ENCODE measurements around the gene ZAP70.
"Not testable (repeated sequence)": the region's sequence is repeated elsewhere in the genome, so short reads cannot be mapped to it uniquely, and the experiment has no call there.

Gene ZAP70

DNA sequence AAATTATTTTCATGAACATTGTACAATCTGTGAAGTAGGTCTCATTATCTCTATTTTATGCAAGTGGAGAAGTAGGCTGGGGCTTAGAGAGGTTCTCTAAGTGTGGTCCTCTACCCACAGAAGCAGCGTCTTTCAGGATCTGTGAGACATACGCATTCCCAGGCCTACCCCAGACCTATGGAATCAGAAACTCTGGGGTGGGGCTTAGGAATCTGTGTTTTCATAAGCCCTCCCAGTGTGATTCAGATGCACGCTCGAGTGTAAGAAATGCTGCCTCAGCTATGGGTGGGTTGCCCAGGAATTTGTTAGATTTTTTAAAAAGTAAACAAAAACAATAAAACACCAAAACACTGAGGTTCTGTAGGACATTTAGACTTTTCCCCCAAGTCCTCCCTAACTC is 14.8 kb upstream of the ZAP70 start:
- no peak for DNase-seq (ENCODE audit: low read depth)

- DNase-seq (ENCODE audit: low read depth), result no peak
Observed at GRCh38 chr2:97699765-97700444, 13.5 kb upstream of the ZAP70 start.

- no peak for DNase-seq (ENCODE audit: low read depth)
Observed at GRCh38 chr2:97701186-97701585, 12.2 kb upstream of the ZAP70 start.

GRCh38 chr2:97701851-97702465 is 11.4 kb upstream of the ZAP70 start:
- no peak for DNase-seq (ENCODE audit: low read depth)

GRCh38 chr2:97702731-97703470 is 10.5 kb upstream of the ZAP70 start:
- no peak for DNase-seq (ENCODE audit: low read depth)

DNA sequence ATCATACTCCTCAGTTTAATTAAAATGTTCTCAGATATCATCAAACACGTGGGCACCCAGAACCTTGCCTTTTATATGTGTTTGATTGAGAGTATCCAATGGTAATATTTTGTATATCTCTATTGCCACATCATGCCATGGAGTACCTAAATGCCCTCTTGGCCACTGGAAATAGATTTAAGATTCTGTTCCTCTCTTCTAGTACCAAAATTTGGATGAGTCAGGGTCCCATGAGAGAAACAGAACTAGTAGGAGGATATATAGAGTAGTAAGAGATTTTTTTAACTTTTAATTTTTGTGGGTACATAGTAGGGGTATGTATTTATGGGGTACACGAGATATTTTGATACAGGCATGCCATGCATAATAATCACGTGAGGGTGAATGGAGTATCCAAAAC is 9.6 kb upstream of the ZAP70 start:
- no peak for DNase-seq (ENCODE audit: low read depth)

- DNase-seq (ENCODE audit: low read depth), result no peak
Observed at GRCh38 chr2:97704989-97705388, 8.4 kb upstream of the ZAP70 start.

DNA sequence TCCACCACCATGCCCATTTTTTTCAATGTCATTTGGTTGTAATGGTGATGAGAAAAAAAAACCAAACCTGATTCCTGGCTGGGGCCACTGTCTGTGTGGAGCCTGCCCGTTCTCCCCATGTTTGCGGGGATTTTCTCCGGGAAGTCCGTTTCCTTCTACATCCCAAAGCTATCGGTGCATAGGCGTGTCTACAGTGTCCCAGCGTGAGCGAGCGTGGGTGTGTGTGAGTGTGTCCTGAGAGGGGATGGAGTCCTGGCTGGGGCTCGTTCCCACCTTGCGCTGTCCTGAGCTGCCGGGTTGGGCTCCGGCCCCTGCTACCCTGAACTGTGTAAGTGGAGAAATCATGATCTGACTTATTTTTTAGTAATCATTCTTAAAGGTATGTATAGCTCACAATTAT is 7.3 kb upstream of the ZAP70 start:
- no peak for DNase-seq (ENCODE audit: low read depth)

DNA sequence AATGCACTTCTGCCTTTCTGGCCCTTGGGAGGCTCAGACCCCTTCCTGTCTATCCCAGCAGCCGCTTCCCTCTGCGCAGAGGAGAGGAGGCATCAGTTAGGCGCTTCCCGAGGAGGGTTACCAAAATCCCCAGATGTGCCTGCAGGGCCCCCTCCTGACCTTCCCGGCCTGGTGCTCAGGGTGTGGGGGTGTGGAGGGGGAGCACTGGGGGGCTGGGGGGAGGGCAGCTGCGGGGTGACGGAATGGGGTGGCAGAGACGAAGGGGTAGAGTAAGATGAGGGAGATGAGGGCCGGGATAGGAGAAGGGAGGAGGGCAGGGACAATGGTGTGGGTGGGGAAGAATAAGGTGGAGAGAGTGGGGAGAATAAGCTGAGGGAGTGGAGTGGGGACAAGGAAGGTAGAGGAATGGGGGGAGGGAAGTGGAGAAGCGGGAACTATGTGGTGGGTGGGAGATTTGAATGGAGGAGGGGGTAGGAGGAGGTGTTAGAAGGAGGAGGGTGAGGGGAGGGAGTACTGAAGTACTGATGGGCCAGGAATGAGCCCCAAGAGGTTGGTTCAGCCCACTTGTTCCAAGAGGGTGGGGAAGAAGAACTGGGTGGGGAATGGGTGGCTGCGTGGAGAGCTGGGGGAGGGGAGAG is 6.5 kb upstream of the ZAP70 start:
- no peak for DNase-seq (ENCODE audit: low read depth)

- no peak for DNase-seq (ENCODE audit: low read depth)
Observed at GRCh38 chr2:97707362-97708047, 5.9 kb upstream of the ZAP70 start.

GRCh38 chr2:97708048-97708380 is 5.4 kb upstream of the ZAP70 start:
- no peak for DNase-seq (ENCODE audit: low read depth)

- DNase-seq (ENCODE audit: low read depth), result no peak
Observed at GRCh38 chr2:97708608-97709007, 4.8 kb upstream of the ZAP70 start.

- DNase-seq (ENCODE audit: low read depth), result no peak
Observed at GRCh38 chr2:97711394-97711711, 2.0 kb upstream of the ZAP70 start.

DNA sequence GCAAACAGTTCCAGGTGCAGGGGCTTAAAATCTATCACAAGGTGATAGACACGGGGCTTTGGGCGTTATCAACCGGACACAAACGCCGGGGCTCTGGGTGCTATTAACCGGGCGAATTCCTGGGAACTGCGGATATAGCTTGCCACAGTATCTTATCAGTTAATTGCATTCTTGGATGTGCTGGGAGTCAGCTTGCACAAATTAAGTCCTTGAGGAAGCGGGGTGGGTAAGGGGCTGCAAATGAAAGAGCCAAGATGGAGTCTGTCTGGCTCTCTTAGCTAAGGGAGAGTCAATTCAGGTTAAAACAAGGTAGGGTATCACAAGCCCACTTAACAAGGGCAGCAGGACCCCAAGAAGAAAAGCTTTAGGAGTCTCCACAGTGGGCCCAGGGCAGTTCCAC is 1.2 kb upstream of the ZAP70 start:
- not testable (repeated sequence) for DNase-seq (ENCODE audit: low read depth)

GRCh38 chr2:97712693-97713295 is 582 bp upstream of the ZAP70 start:
- no peak for DNase-seq (ENCODE audit: low read depth)

DNA sequence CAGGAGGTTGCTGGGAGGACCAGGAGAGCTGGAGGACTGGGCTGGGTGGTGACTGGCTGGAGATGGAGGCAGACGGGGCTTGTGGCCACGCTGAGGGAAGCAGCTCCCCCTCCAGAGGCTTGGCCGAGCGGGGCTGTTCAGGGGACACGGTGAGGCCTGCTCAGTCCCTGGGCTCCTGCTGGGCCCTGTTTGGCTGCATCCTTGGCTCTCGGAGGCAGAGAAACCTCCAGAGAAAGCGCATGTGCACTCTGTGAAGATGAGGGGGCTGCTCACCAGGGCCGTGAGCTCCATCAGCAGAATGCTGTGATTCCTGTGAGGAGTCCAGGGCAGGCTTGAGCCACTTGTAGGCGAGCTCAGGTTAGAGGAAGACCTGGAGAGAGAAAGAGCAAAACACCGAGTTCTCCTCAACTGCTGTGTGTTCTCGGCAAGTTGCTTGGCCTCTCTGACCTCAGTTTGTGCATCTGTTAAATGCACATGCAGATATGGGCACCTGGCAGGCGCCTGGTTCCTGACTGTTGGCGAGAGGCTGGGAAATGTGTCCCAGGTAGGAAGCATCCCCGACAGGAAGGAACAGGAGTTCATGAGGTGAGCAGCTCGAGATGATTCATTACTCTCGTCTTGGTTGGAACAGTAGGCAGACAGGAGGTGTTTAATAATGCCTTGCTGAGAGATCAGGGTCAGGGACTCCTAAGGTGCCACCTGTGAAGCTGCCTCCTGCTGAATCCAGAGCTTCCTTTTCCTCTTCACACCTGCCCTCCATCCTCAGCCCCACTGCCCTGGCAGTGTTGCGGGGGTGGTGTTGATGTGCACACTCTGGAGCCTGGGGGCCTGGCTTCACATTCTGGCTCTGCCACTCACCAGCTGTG is 941 bp downstream of the ZAP70 start:
- no peak for DNase-seq (ENCODE audit: low read depth)

DNA sequence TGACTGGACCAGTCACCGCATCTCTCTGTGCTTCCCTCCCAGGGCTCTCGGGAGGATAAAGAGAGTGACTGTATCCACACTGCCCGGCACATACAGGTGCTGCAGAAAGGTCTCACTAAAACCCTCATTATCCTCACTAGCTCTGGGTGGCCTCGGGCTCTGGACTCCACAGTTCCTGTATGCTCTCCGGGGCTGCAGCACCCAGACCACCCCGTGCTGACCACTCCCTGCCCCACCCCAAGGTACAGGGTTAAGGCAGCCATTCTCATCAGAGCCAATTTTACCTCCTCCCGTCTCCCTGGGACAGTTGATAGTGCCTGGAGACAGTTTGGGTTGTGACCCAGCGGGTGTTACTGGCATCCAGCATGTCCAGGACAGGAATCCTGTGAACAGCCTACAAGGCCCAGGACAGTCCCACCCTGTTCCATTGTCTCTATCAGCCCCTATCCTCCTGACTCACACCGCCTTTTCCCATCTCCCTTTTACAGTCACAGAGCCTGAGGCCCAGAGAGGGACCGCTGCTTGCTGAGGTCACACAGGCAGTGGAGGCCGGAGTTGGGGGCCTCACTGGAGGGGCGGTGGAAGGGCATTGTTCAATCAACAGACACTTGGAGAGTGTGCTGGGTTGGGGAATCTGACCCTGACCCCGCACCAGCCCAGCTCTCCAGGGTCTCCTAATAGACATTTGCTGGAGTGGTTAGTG is 1.7 kb downstream of the ZAP70 start:
- no peak for DNase-seq (ENCODE audit: low read depth)

- DNase-seq (ENCODE audit: low read depth), result no peak
Observed at GRCh38 chr2:97715951-97716694, 2.7 kb downstream of the ZAP70 start.

GRCh38 chr2:97716695-97717612 is 3.6 kb downstream of the ZAP70 start:
- no peak for DNase-seq (ENCODE audit: low read depth)
